Spinal cord (tissue), 10 donors: ENCODE results near the gene UBE2V1. TPM values are rescaled to one million over a fixed set of nuclear protein-coding genes. Genes with fewer than 3 reads are reported as not detected.

Source experiments
- DNase-seq, 6 donors: peaks; one replicate each; pipeline versions ENCODE4 v3.0.0 to v3.0.0-alpha.2; 2013 to 2015; ENCODE audit warnings: low spot score in 6 of 6, low read depth in 4 of 6
- H3K27ac ChIP-seq: one replicate; pipeline ENCODE4 v1.5.1; 2013; ENCODE audit warnings: low read depth, low read length, control low read depth
- H3K27me3 ChIP-seq: one replicate; pipeline ENCODE4 v1.6.1; 2013; ENCODE audit warnings: low read length; ENCODE audit not compliant: control insufficient read depth, insufficient read depth
- H3K36me3 ChIP-seq: one replicate; pipeline ENCODE4 v1.6.1; 2013; ENCODE audit warnings: low read length; ENCODE audit not compliant: control insufficient read depth, insufficient read depth
- H3K4me1 ChIP-seq: one replicate; pipeline ENCODE4 v1.6.1; 2013; ENCODE audit warnings: low read length; ENCODE audit not compliant: control insufficient read depth, insufficient read depth
- H3K4me3 ChIP-seq: one replicate; pipeline ENCODE4 v1.5.1; 2013; ENCODE audit warnings: low read depth, low read length, control low read depth
- H3K9me3 ChIP-seq: one replicate; pipeline ENCODE4 v1.6.1; 2013; ENCODE audit warnings: low read length; ENCODE audit not compliant: control insufficient read depth, insufficient read depth
- WGBS: methylation state at CpG from one replicate; pipeline ENCODE4 v1.1.5; 2013; ENCODE audit warnings: missing lambda C conversion rate; ENCODE audit not compliant: insufficient coverage; 5-methylcytosine and 5-hydroxymethylcytosine counted together
- polyA plus RNA-seq, 2 donors: library from polyadenylated mRNA; unstranded; fragments of 120-200 nt; gene quantifications; one replicate each; pipeline ENCODE4 v1.2.1, GENCODE V29; 2013; ENCODE audit not compliant: insufficient read length in 2 of 2
- total RNA-seq, 2 donors: library from RNA; depleted of rRNA in 1 of 2; stranded (reverse); fragments of 120-200 nt in 1 of 2; fragments of >200 nt in 1 of 2; gene quantifications; one replicate each; pipeline versions ENCODE4 v1.2.3 to v1.2.4, GENCODE V29; 2013 to 2014
- donor health status: healthy.

The UBE2V1 gene
- total and polyA plus RNA-seq, 4 donors: 47.8 to 174 (median 111) TPM

- no peak overlapping the region for H3K4me3 ChIP-seq
- whole genome bisulfite sequencing: 71% methylated on average over 9 of the region's 9 CpGs
- no peaks in the 10 kb centered on the region for H3K27me3 ChIP-seq
- H3K4me1 ChIP-seq: peaks cover 10% of the 10 kb centered on the region
- no peak overlapping the region for H3K27ac ChIP-seq
- no peak for DNase-seq
- no peaks in the 10 kb centered on the region for H3K36me3 ChIP-seq
- no peaks in the 10 kb centered on the region for H3K9me3 ChIP-seq
Observed at GRCh38 chr20:50034567-50035180, 78.3 kb downstream of the UBE2V1 start.

GRCh38 chr20:50032955-50033666, 79.8 kb downstream of the UBE2V1 start:
- Histone ChIP-seq H3K4me1 (peaks cover 13% of the 10 kb centered on the region), H3K4me3 (no peak overlapping the region), H3K36me3 (no peaks in the 10 kb centered on the region), H3K27me3 (no peaks in the 10 kb centered on the region), H3K27ac (no peak overlapping the region), H3K9me3 (no peaks in the 10 kb centered on the region)
- WGBS: 71% methylated on average over 6 of the region's 9 CpGs
- no peak for DNase-seq

Other genes with a start within 250 kb of the UBE2V1 start
- gene SPATA2, start 197.6 kb downstream of the UBE2V1 start, total RNA-seq: 1 to 10 TPM; 5.4 TPM
- 10 to 100 TPM; 17.9 to 20.1 TPM for gene SPATA2, start 197.6 kb downstream of the UBE2V1 start, polyA plus RNA-seq
- 10 to 100 TPM; 39.4 to 61.2 TPM for gene RNF114, start 176.8 kb downstream of the UBE2V1 start, total RNA-seq
- gene RNF114, start 176.8 kb downstream of the UBE2V1 start, polyA plus RNA-seq: 10 to 100 TPM; 53.5 to 63.8 TPM
- under 1 TPM; 0.40 to 0.77 TPM for gene SNAI1, start 130.2 kb downstream of the UBE2V1 start, total RNA-seq
- gene SNAI1, start 130.2 kb downstream of the UBE2V1 start, polyA plus RNA-seq: 1 to 10 TPM; 1.2 to 1.8 TPM
- 10 to 100 TPM in 1 of 2 donors, 1 to 10 TPM in 1; 9.9 to 32.3 TPM for gene PEDS1, start 40.6 kb upstream of the UBE2V1 start, total RNA-seq
- gene PEDS1, start 40.6 kb upstream of the UBE2V1 start, polyA plus RNA-seq: 10 to 100 TPM; 33.5 to 36.8 TPM
- gene CEBPB, start 77.7 kb upstream of the UBE2V1 start, total RNA-seq: 1 to 10 TPM; 5.3 to 8.3 TPM
- gene CEBPB, start 77.7 kb upstream of the UBE2V1 start, polyA plus RNA-seq: 1 to 10 TPM; 5.5 to 5.6 TPM